Cardiac muscle cell (in vitro differentiated cells and primary cell): ENCODE measurements around the gene TBC1D5. TPM values are rescaled to one million over a fixed set of nuclear protein-coding genes. Genes with fewer than 3 reads are reported as not detected.
"Not testable (repeated sequence)": the region's sequence is repeated elsewhere in the genome, so short reads cannot be mapped to it uniquely, and the experiment has no call there.

Experiments used
- DNase-seq, 2 donors: peaks; one replicate each; pipeline versions ENCODE4 v3.0.0 to v3.0.0-alpha.2; 2010 to 2017; ENCODE audit warnings: low read depth in 1 of 2, low spot score in 1 of 2
- H3K27ac ChIP-seq: fragments of 200-600 bp; sonication (generic); 2 replicates; pipeline ENCODE4 v1.5.1; 2016
- H3K27me3 ChIP-seq: fragments of 200-600 bp; sonication (generic); 2 replicates; pipeline ENCODE4 v1.6.0; 2016; ENCODE audit warnings: control low read depth
- H3K36me3 ChIP-seq: fragments of 200-600 bp; sonication (generic); 2 replicates; pipeline ENCODE4 v1.5.1; 2016; ENCODE audit warnings: control low read depth
- H3K4me1 ChIP-seq: fragments of 200-600 bp; sonication (generic); 2 replicates; pipeline ENCODE4 v1.8.1; 2017; ENCODE audit warnings: low read depth, mild to moderate bottlenecking, mixed run types
- H3K4me3 ChIP-seq: fragments of 200-600 bp; sonication (generic); 2 replicates; pipeline ENCODE4 v1.5.1; 2016; ENCODE audit warnings: mild to moderate bottlenecking
- H3K9me3 ChIP-seq: fragments of 200-600 bp; sonication (generic); 2 replicates; pipeline ENCODE4 v1.5.1; 2017; ENCODE audit warnings: low read depth, mild to moderate bottlenecking, control low read depth
- polyA plus RNA-seq: library from polyadenylated mRNA; unstranded; fragments of >200 nt; fragmentation: Nextera tagmentation; extraction: Ambion mirVana; gene quantifications from 2 replicates; pipeline ENCODE4 v1.2.1, GENCODE V29; 2016
- total RNA-seq: library from RNA; depleted of rRNA; stranded (reverse); fragments of >200 nt; gene quantifications from 2 replicates; pipeline ENCODE4 v1.2.3, GENCODE V29; 2016
- TF ChIP-seq, protein P1 (sequence below): IDR thresholded peaks from 2 replicates; pipeline ENCODE4 v1.5.1; 2012; ENCODE audit warnings: low read depth, mild to moderate bottlenecking, low read length

Gene TBC1D5
- total and polyA plus RNA-seq, 2 experiments from 2014 or later, result 34.5 to 66.6 TPM

DNA sequence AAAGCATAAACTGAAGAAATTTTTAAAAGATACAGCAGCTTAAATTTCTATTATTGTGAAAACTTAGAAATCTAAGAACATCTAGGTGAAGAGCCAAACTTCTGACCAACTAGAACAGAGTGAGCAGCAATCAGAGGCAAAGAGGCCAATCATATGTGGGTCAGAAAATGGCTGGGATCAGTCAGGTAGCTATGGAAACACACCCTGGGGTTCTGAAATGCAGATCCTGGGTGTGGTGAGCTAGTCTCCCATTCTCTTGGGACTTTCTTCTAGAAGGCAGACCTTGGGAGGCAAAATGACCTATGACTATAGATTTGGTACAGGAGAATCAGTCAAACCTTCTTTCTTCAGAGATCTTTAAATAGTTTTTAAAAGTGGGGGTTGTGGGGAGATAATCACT is 385.8 kb downstream of the TBC1D5 start:
- DNase-seq, result no peak
- H3K27me3 ChIP-seq, result no peaks in the 10 kb centered on the region
- peak overlapping the region; percentile 59 for H3K27ac ChIP-seq
- no peak overlapping the region for H3K4me3 ChIP-seq
- no peaks in the 10 kb centered on the region for H3K9me3 ChIP-seq
- H3K36me3 ChIP-seq, result no peaks in the 10 kb centered on the region
- TF ChIP-seq, protein P1, sequence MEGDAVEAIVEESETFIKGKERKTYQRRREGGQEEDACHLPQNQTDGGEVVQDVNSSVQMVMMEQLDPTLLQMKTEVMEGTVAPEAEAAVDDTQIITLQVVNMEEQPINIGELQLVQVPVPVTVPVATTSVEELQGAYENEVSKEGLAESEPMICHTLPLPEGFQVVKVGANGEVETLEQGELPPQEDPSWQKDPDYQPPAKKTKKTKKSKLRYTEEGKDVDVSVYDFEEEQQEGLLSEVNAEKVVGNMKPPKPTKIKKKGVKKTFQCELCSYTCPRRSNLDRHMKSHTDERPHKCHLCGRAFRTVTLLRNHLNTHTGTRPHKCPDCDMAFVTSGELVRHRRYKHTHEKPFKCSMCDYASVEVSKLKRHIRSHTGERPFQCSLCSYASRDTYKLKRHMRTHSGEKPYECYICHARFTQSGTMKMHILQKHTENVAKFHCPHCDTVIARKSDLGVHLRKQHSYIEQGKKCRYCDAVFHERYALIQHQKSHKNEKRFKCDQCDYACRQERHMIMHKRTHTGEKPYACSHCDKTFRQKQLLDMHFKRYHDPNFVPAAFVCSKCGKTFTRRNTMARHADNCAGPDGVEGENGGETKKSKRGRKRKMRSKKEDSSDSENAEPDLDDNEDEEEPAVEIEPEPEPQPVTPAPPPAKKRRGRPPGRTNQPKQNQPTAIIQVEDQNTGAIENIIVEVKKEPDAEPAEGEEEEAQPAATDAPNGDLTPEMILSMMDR, result no peak
- H3K4me1 ChIP-seq, result peaks cover 24% of the 10 kb centered on the region

DNA sequence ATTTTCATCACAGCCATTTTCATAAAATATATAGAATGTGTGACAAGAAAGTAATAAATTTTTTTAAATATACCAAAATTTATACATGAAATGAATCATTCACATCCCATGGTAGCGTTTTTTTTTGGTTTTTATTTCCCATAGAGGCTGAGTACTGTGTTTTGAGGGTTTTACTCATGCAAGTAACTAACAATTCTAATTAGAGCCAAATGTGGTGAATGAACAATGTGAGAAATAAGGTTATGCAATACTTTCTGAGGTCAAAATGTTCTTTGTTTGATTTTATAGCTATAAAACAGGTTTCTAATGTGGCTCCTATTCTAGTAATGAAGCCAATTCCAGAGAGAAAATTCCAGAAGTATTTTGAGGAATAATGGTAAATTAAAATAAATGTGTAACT is 386.8 kb downstream of the TBC1D5 start:
- Histone ChIP-seq H3K9me3 (no peaks in the 10 kb centered on the region), H3K27ac (no peak overlapping the region), H3K4me3 (no peak overlapping the region), H3K27me3 (no peaks in the 10 kb centered on the region), H3K4me1 (peaks cover 24% of the 10 kb centered on the region), H3K36me3 (no peaks in the 10 kb centered on the region)
- DNase-seq, result peak in 1 of 2 donors; percentile 42
- TF ChIP-seq, protein P1, result no peak

DNA sequence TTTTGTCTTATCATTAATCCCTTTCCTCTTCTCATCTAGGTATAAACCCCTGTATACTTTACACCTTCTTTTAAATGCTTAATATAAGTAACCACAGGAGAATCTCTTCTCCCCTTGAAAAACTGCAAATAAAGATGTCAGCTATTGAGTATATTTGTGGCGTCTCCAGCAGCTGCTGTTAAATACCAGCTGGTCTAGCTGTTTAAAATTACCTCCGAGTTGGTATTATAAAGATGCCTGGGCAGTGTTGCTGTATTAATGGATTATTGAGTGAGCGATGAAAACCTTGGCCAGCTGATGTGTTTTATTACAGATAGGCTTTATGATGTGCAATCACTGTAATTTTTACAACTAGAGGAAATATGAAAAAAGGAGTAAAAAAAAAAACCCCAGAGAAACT is 388.1 kb downstream of the TBC1D5 start:
- no peak overlapping the region for H3K27ac ChIP-seq
- no peak for DNase-seq
- H3K9me3 ChIP-seq, result no peaks in the 10 kb centered on the region
- no peak overlapping the region for H3K4me3 ChIP-seq
- peaks cover 28% of the 10 kb centered on the region for H3K4me1 ChIP-seq
- no peaks in the 10 kb centered on the region for H3K27me3 ChIP-seq
- H3K36me3 ChIP-seq, result no peaks in the 10 kb centered on the region
- TF ChIP-seq, protein P1, result no peak

DNA sequence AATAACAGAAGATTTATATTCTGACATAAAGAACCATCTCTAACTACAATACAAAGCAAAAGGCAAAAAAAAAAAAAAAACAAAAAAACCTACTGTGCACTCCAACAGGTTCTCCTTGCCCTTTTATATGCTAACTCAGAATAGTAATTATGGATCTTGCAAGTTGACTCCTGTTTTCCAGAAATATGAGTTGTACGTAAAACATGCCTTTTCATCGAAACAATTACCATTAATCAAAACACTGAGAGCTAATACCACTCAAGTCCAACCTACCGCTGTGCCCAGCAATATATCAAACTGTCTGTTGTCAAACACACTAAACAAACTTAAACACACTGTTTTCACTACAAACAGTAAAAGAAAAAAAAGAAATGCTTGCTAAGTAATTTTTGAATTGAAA is 389.8 kb downstream of the TBC1D5 start:
- H3K36me3 ChIP-seq, result no peaks in the 10 kb centered on the region
- no peak for DNase-seq
- H3K27ac ChIP-seq, result no peak overlapping the region
- no peaks in the 10 kb centered on the region for H3K9me3 ChIP-seq
- peaks cover 31% of the 10 kb centered on the region for H3K4me1 ChIP-seq
- H3K4me3 ChIP-seq, result no peak overlapping the region
- TF ChIP-seq, protein P1, result no peak
- H3K27me3 ChIP-seq, result no peaks in the 10 kb centered on the region

DNA sequence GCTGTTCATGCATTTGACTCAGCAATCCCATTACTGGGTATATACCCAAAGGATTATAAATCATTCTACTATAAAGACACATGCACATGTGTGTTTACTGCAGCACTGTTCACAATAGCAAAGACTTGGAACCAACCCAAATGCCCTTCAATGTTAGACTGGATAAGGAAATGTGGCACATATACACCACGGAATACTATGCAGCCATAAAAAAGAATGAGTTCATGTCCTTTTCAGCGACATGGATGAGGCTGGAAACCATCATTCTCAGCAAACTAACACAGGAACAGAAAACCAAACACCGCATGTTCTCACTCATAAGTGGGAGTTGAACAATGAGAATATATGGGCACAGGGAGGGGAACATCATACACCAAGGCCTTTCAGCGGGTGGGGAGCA is 391.2 kb downstream of the TBC1D5 start:
- not testable (repeated sequence) for H3K27me3 ChIP-seq, H3K4me3 ChIP-seq, H3K27ac ChIP-seq

DNA sequence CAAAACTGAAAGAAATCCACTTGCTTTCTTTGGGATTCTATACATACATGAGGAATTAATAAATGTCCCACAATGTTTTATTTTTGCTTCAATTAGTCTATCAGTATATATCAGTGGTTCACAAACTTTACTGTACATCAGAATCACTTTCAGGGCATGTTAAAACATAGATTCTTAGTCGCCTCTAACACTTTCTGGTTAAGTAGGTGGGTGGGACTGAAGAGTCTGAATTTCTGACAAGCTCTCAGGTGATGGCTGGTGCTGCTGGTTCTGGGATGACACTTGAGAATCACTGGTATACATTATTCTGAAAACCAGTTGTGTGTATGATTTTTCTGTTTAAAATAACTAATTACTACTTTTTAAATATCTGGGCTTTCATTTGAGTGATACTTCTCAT is 393.3 kb downstream of the TBC1D5 start:
- H3K36me3 ChIP-seq, result no peaks in the 10 kb centered on the region
- H3K4me1 ChIP-seq, result peaks cover 13% of the 10 kb centered on the region
- no peak overlapping the region for H3K4me3 ChIP-seq
- no peaks in the 10 kb centered on the region for H3K27me3 ChIP-seq
- no peak overlapping the region for H3K27ac ChIP-seq
- TF ChIP-seq, protein P1, result no peak
- H3K9me3 ChIP-seq, result no peaks in the 10 kb centered on the region
- DNase-seq, result no peak

More for the DNA sequence above, 391.2 kb downstream of the TBC1D5 start:
- not testable (repeated sequence) for H3K9me3 ChIP-seq, DNase-seq, H3K36me3 ChIP-seq
- H3K4me1 ChIP-seq, result peaks cover 31% of the 10 kb centered on the region
